ENCODE measurements around the gene UTS2R. TPM values are rescaled to one million over a fixed set of nuclear protein-coding genes. Genes with fewer than 3 reads are reported as not detected.
"Not testable (repeated sequence)": the region's sequence is repeated elsewhere in the genome, so short reads cannot be mapped to it uniquely, and the experiment has no call there.

Gene UTS2R
- total and polyA plus RNA-seq, 2 donors: 0.07 to 0.33 TPM

GRCh38 chr17:82359451-82360074, 12.0 kb upstream of the UTS2R start:
- not testable (repeated sequence) for H3K4me3 ChIP-seq (ENCODE audit: low read length in 2 of 2); DNase-seq (ENCODE audit: low read depth in 6 of 9, low spot score in 9 of 9)

GRCh38 chr17:82361885-82362633, 9.5 kb upstream of the UTS2R start:
- H3K4me3 ChIP-seq (ENCODE audit: low read length in 2 of 2): no peak overlapping the region
- 98% methylated on average over 6 of the region's 6 CpGs for WGBS
- peaks cover 0 to 13% of the 10 kb centered on the region in 2 donors for H3K27me3 ChIP-seq (ENCODE audit: control insufficient read depth in 2 of 2, insufficient read depth in 1 of 2, low read length in 1 of 2)
- DNase-seq (ENCODE audit: low read depth in 6 of 9, low spot score in 9 of 9): no peak
- no peak overlapping the region for H3K27ac ChIP-seq (ENCODE audit: low read depth in 1 of 2, low read length in 1 of 2)
- H3K9me3 ChIP-seq (ENCODE audit: control insufficient read depth in 2 of 2, insufficient read depth in 1 of 2, low read length in 1 of 2): peaks cover 0 to 5% of the 10 kb centered on the region in 2 donors
- no peaks in the 10 kb centered on the region for H3K36me3 ChIP-seq (ENCODE audit: control insufficient read depth in 2 of 2, insufficient read depth in 2 of 2, low read length in 1 of 2)
- H3K4me1 ChIP-seq (ENCODE audit: control insufficient read depth in 2 of 2, insufficient read depth in 2 of 2, low read length in 2 of 2): peaks cover 3 to 20% of the 10 kb centered on the region in 2 donors

More at GRCh38 chr17:82359451-82360074, 12.0 kb upstream of the UTS2R start:
- H3K9me3 ChIP-seq (ENCODE audit: control insufficient read depth in 2 of 2, insufficient read depth in 1 of 2, low read length in 1 of 2); H3K27ac ChIP-seq (ENCODE audit: low read depth in 1 of 2, low read length in 1 of 2); H3K36me3 ChIP-seq (ENCODE audit: control insufficient read depth in 2 of 2, insufficient read depth in 2 of 2, low read length in 1 of 2): not testable (repeated sequence)
- peaks cover 0 to 15% of the 10 kb centered on the region in 2 donors for H3K27me3 ChIP-seq (ENCODE audit: control insufficient read depth in 2 of 2, insufficient read depth in 1 of 2, low read length in 1 of 2)
- WGBS: 65% methylated on average over 1 of the region's 1 CpG
- peaks cover 3 to 30% of the 10 kb centered on the region in 2 donors for H3K4me1 ChIP-seq (ENCODE audit: control insufficient read depth in 2 of 2, insufficient read depth in 2 of 2, low read length in 2 of 2)

- Histone ChIP-seq H3K27me3 (ENCODE audit: control insufficient read depth in 2 of 2, insufficient read depth in 1 of 2, low read length in 1 of 2) (peaks cover 8 to 22% of the 10 kb centered on the region in 2 donors), H3K36me3 (ENCODE audit: control insufficient read depth in 2 of 2, insufficient read depth in 2 of 2, low read length in 1 of 2) (no peaks in the 10 kb centered on the region), H3K27ac (ENCODE audit: low read depth in 1 of 2, low read length in 1 of 2) (no peak overlapping the region), H3K9me3 (ENCODE audit: control insufficient read depth in 2 of 2, insufficient read depth in 1 of 2, low read length in 1 of 2) (no peaks in the 10 kb centered on the region), H3K4me3 (ENCODE audit: low read length in 2 of 2) (no peak overlapping the region), H3K4me1 (ENCODE audit: control insufficient read depth in 2 of 2, insufficient read depth in 2 of 2, low read length in 2 of 2) (peaks cover 0 to 7% of the 10 kb centered on the region in 2 donors)
- DNase-seq (ENCODE audit: low read depth in 6 of 9, low spot score in 9 of 9): no peak
- 90% methylated on average over 6 of the region's 6 CpGs for WGBS
These were observed 5.8 kb upstream of the UTS2R start for GRCh38 chr17:82365606-82366295.

- no peaks in the 10 kb centered on the region for H3K9me3 ChIP-seq (ENCODE audit: control insufficient read depth in 2 of 2, insufficient read depth in 1 of 2, low read length in 1 of 2)
- H3K4me3 ChIP-seq (ENCODE audit: low read length in 2 of 2): no peak overlapping the region
- no peak overlapping the region for H3K27ac ChIP-seq (ENCODE audit: low read depth in 1 of 2, low read length in 1 of 2)
- H3K36me3 ChIP-seq (ENCODE audit: control insufficient read depth in 2 of 2, insufficient read depth in 2 of 2, low read length in 1 of 2): no peaks in the 10 kb centered on the region
- H3K4me1 ChIP-seq (ENCODE audit: control insufficient read depth in 2 of 2, insufficient read depth in 2 of 2, low read length in 2 of 2): peaks cover 0 to 10% of the 10 kb centered on the region in 2 donors
- no peak for DNase-seq (ENCODE audit: low read depth in 6 of 9, low spot score in 9 of 9)
- WGBS: 94% methylated on average over 7 of the region's 7 CpGs
- peaks cover 18 to 32% of the 10 kb centered on the region in 2 donors for H3K27me3 ChIP-seq (ENCODE audit: control insufficient read depth in 2 of 2, insufficient read depth in 1 of 2, low read length in 1 of 2)
These were observed 4.8 kb upstream of the UTS2R start for GRCh38 chr17:82366749-82367148.

- Histone ChIP-seq H3K9me3 (ENCODE audit: control insufficient read depth in 2 of 2, insufficient read depth in 1 of 2, low read length in 1 of 2) (no peaks in the 10 kb centered on the region), H3K4me3 (ENCODE audit: low read length in 2 of 2) (no peak overlapping the region), H3K4me1 (ENCODE audit: control insufficient read depth in 2 of 2, insufficient read depth in 2 of 2, low read length in 2 of 2) (peaks cover 0 to 13% of the 10 kb centered on the region in 2 donors), H3K27ac (ENCODE audit: low read depth in 1 of 2, low read length in 1 of 2) (no peak overlapping the region), H3K27me3 (ENCODE audit: control insufficient read depth in 2 of 2, insufficient read depth in 1 of 2, low read length in 1 of 2) (peaks cover 29 to 41% of the 10 kb centered on the region in 2 donors), H3K36me3 (ENCODE audit: control insufficient read depth in 2 of 2, insufficient read depth in 2 of 2, low read length in 1 of 2) (no peaks in the 10 kb centered on the region)
- WGBS: 94% methylated on average over 14 of the region's 14 CpGs
- DNase-seq (ENCODE audit: low read depth in 6 of 9, low spot score in 9 of 9): no peak
These were observed 3.6 kb upstream of the UTS2R start for GRCh38 chr17:82367724-82368524.

GRCh38 chr17:82369211-82369610, 2.4 kb upstream of the UTS2R start:
- 93% methylated on average over 7 of the region's 7 CpGs for WGBS
- Histone ChIP-seq H3K27me3 (ENCODE audit: control insufficient read depth in 2 of 2, insufficient read depth in 1 of 2, low read length in 1 of 2) (peaks cover 41 to 54% of the 10 kb centered on the region in 2 donors), H3K27ac (ENCODE audit: low read depth in 1 of 2, low read length in 1 of 2) (no peak overlapping the region), H3K36me3 (ENCODE audit: control insufficient read depth in 2 of 2, insufficient read depth in 2 of 2, low read length in 1 of 2) (no peaks in the 10 kb centered on the region), H3K9me3 (ENCODE audit: control insufficient read depth in 2 of 2, insufficient read depth in 1 of 2, low read length in 1 of 2) (no peaks in the 10 kb centered on the region), H3K4me3 (ENCODE audit: low read length in 2 of 2) (no peak overlapping the region), H3K4me1 (ENCODE audit: control insufficient read depth in 2 of 2, insufficient read depth in 2 of 2, low read length in 2 of 2) (peaks cover 0 to 13% of the 10 kb centered on the region in 2 donors)
- no peak for DNase-seq (ENCODE audit: low read depth in 6 of 9, low spot score in 9 of 9)

- Histone ChIP-seq H3K27me3 (ENCODE audit: control insufficient read depth in 2 of 2, insufficient read depth in 1 of 2, low read length in 1 of 2) (peaks cover 56 to 69% of the 10 kb centered on the region in 2 donors), H3K4me3 (ENCODE audit: low read length in 2 of 2) (peak overlapping the region in 1 of 2 donors; percentile 5)
These were observed 863 bp upstream of the UTS2R start for GRCh38 chr17:82370471-82371332.

More at GRCh38 chr17:82370471-82371332, 863 bp upstream of the UTS2R start:
- WGBS: 29% methylated on average over 38 of the region's 38 CpGs
- Histone ChIP-seq H3K4me1 (ENCODE audit: control insufficient read depth in 2 of 2, insufficient read depth in 2 of 2, low read length in 2 of 2) (peaks cover 0 to 13% of the 10 kb centered on the region in 2 donors), H3K27ac (ENCODE audit: low read depth in 1 of 2, low read length in 1 of 2) (no peak overlapping the region), H3K9me3 (ENCODE audit: control insufficient read depth in 2 of 2, insufficient read depth in 1 of 2, low read length in 1 of 2) (no peaks in the 10 kb centered on the region), H3K36me3 (ENCODE audit: control insufficient read depth in 2 of 2, insufficient read depth in 2 of 2, low read length in 1 of 2) (no peaks in the 10 kb centered on the region)
- no peak for DNase-seq (ENCODE audit: low read depth in 6 of 9, low spot score in 9 of 9)
